HTERT RPE-1 (cell line): Measurements from ENCODE around the gene KBTBD13.

Experiments used
- in situ Hi-C: fragments of 300-500 bp; cut with MboI; formaldehyde crosslinking; loops from 4 replicates; pipeline ENCODE4 v1.14.3; 2020; ENCODE audit warnings: low sequenced_read_pairs

The KBTBD13 gene

GRCh38 chr15:65105038-65105437 lies 28.5 kb downstream of the KBTBD13 start:
- in situ Hi-C loops = no loop called here

GRCh38 chr15:65106011-65106590 lies 29.6 kb downstream of the KBTBD13 start:
- in situ Hi-C loops = no loop called here

GRCh38 chr15:65110676-65111292 lies 34.2 kb downstream of the KBTBD13 start:
- in situ Hi-C loops = no loop called here

DNA sequence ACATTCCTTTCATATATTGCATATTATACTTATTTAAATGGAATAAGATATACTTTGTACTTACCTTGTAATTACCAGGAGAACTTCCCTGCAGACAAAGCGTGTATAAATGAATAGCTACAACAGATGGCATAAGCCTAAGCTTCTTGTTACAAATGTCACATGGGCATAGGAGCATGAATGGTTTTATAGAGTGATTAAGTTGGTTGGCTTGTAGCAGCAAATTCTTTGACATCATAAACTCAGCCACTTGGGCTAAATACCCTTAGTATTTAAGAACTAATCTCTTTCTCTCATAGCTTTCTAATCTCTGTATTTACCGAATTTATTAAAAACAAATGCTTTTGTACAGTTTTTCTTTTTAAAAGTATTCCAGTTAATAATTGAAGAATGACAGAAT lies 38.5 kb downstream of the KBTBD13 start, which contains the start of gene UBAP1L:
UBAP1L (minus strand) TSS at position 115 of the 400 bp plus-strand sequence. CDS start 8,985 bp downstream, outside the sequence.
- in situ Hi-C loops = no loop called here

GRCh38 chr15:65115542-65115941 lies 39.0 kb downstream of the KBTBD13 start:
- in situ Hi-C loops = no loop called here
